ENCODE measurements around the gene ACP1.
"Not testable (repeated sequence)": the region's sequence is repeated elsewhere in the genome, so short reads cannot be mapped to it uniquely, and the experiment has no call there.

ACP1 gene

DNA sequence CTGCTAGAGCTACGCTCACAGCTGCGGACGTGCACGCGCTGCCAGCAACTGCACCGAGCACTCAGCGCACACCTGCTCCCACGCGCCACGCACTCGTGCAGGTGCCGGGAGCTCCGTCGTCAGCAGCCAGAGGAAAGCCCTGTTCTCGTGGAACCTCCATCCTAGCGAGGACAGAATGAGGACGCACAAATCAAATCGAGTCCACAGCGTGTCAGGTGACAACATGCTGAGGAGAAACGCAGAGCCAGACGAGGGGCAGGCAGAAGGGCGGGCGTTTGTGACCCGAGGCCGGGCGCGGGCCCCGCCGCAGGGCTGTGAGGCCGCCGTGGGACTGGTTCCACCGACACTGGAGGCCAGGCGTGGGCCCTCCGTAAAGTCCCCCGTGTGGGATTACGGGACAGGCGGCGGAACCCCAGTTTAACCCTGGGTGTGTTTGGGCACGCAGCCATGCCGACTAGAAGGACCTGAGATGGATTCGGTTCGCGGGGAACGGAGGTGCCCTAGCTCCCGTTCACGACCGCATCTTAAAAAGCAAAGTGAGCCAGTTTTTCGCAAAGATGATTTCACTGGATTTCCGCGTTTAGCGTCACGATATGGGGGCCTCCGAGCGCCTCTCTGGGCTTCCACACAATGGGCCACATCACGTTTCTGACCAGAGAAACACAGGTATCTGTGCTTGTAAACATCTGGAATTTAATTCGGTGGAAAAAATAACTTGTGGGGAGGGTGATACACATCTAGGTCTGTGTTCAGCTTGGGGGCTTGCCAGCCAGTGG is 50.0 kb downstream of the ACP1 start:
- no peak for DNase-seq

DNA sequence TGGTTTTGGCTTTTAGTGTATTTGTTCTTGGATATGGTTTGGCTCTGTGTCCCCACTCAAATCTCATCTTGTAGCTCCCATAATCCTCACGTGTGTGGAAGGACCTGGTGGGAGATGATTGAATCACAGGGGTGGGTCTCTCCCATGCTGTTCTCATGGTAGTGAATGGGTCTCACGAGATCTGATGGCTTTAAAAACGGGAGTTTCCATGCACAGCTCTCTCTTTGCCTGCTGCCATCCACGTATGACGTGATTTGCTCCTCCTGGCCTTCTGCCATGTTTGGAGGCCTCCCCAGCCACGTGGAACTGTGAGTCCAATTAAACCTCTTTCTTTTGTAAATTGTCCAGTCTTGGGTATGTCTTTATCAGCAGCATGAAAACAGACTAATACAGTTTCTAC is 51.2 kb downstream of the ACP1 start:
- not testable (repeated sequence) for DNase-seq

DNA sequence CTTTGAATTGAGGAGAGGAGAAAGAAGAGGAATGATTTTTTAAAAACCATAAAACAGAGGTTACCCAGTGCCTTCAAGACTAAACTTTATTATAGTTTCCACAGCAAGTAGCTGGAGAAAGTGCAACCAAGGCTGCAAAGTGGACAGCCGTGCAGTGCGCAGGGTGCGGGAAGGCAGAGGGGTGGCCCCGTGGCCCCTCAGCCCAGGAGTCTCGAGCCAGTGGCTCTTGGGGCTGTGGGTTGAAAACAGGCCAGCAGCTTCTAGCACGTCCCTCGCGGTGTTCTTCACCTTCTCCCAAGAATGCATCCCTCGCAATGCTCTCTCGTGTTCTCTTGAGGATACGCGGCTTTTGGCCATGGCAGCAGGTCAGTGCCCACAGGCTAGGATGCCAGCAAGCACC is 51.6 kb downstream of the ACP1 start:
- DNase-seq = no peak

DNA sequence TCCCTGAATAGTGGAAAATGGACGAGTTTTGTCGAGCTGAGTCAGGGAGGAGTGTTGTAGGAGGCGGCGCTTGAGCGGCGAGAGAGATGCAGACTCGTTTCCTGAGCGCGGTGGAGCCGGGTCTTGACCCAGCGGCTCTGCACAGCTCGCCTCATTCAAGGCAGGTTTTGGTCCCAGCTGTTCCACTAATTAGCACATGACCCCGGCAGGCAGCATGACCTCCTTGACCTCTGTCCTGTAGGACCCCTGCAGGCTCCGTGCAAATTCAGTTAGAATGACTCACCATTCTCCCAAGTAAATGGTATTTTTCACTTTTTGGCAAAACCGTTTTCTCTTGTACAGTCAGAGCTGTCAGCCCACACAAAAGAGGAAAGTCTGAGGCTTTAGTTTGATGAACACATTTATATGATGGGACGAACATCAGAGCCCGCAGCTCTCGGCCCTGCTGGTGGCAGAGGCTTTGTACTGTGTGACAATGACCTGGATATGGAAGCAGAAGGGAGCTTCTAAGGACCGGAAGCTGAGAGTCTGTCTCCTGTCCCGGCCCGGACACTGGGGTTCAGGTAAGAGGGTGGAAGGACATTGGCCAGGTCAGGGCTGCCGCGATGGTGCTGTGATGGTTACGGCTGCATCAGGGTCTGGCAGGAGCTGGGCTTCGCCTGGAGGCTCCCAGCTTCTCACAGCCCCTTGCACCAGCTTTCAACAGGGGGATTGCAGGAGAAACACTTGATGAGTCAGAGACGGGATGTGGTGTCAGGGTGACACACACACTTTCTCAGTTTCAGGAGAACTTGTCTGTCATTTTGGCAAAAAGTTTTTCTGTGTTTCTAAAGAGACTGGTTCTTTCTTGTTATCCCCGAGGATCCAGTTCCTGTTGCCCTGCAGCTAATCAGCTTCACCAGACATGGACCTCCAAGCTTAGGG is 53.0 kb downstream of the ACP1 start:
- DNase-seq = peak in 1 of 5 donors; percentile 71

DNA sequence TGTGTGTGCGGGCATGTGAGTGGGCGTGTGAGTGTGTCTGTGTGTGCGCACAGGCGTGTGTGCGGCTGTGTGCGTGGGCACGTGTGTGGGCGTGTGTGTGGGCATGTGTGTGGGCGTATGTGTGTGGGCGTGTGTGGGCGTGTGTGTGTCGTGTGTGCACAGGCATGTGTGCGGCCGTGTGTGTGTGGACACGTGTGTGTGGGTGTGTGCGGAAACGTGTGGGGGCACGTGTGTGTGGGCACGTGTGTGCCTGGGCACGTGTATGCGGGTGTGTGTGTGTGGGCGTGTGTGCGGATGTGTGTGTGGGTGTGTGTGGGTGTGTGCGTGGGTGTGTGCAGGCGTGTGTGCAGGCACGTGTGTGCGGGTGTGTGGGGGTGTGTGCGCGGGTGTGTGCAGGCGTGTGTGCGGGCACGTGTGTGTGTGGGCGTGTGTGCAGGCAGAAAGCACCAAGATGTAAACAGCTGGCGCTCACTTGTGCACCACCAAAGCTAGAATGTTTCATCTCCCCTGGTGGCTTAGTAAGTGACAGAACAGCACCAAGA is 54.4 kb downstream of the ACP1 start:
- DNase-seq = no peak

DNA sequence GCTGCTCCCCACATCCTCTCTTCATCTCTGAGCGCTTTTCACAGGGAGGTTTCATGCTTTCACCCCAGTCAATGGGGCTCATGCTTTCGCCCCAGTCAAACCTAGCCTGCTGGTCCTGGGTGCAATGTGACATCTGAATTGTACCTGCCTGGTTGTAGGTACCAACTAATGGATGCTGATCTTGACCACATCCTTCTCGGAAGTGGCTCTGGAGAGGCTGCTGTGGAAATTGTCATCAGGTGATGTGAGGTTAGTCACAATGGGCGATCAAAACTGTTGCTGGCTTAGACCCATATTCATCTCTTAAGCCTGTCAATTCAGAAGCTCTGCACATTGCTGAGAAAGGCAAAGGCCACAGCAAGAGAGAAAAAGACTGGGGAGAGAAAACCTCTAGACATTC is 55.8 kb downstream of the ACP1 start:
- peak in 1 of 5 donors; percentile 13 for DNase-seq

DNA sequence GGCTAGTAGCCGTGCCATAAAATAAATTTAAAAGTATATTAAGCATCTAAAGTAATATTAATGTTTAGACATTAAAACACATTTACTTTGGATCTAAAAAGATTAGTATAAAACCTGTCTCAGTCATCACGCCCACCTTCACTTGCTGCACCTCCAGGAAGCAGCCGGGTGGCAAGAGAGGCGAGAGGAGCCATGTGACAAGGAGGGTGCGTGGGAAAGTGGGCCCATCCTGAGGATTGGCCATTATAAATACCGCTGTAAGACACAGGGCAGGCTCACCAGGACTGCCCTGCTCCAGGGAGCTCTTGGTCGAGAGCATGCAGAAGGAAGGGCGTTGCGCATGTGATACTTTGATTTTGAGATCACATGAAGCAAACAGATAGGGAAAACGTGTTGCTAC is 57.6 kb downstream of the ACP1 start:
- DNase-seq = no peak

DNA sequence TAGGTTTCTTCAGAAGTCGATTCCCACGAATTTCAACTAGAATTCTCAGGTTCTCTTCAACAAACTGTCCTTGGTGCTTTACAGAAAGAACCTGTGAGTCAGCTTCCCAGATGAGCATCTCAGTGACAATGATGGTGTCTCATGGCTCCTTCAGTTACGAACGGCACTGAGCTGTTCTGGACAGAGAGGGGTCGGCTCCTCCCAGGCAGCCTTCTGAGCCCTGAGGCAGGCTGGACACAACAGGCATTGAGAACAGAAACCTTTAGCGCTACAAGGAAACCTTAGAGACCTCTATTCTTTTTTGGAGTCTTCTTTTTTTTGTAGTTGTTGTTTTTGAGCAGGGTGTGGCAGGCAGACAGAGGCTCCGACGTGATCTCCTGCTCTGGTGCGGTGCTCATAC is 58.3 kb downstream of the ACP1 start:
- DNase-seq = no peak
